HG03354 (cell line): ENCODE data around the gene ZSWIM6.

Experiments
- ATAC-seq: cut with Tn5 transposase; IDR thresholded peaks from one replicate; pipeline ENCODE4 v1.9.1; 2021; ENCODE audit warnings: mild to moderate bottlenecking; ENCODE audit not compliant: unreplicated experiment, poor library complexity, severe bottlenecking

ZSWIM6 gene

GRCh38 chr5:61570767-61571166, 238.7 kb downstream of the ZSWIM6 start:
- no peak for ATAC-seq

- no peak for ATAC-seq
Measured at GRCh38 chr5:61572959-61573358, 240.9 kb downstream of the ZSWIM6 start.

- ATAC-seq: no peak
Measured at GRCh38 chr5:61575103-61575502, 243.0 kb downstream of the ZSWIM6 start.

- no peak for ATAC-seq
Measured at GRCh38 chr5:61575581-61575980, 243.5 kb downstream of the ZSWIM6 start.

- no peak for ATAC-seq
Measured at GRCh38 chr5:61576556-61576955, 244.5 kb downstream of the ZSWIM6 start.

GRCh38 chr5:61578858-61579503, 246.9 kb downstream of the ZSWIM6 start:
- ATAC-seq: no peak

GRCh38 chr5:61582205-61582820, 250.3 kb downstream of the ZSWIM6 start:
- no peak for ATAC-seq

- ATAC-seq: no peak
Measured at GRCh38 chr5:61582887-61583286, 250.8 kb downstream of the ZSWIM6 start.

GRCh38 chr5:61586096-61587084, 254.3 kb downstream of the ZSWIM6 start:
- no peak for ATAC-seq

GRCh38 chr5:61587125-61587524, 255.1 kb downstream of the ZSWIM6 start:
- no peak for ATAC-seq

GRCh38 chr5:61588216-61588615, 256.2 kb downstream of the ZSWIM6 start:
- no peak for ATAC-seq

- ATAC-seq: no peak
Measured at GRCh38 chr5:61589946-61590345, 257.9 kb downstream of the ZSWIM6 start.

GRCh38 chr5:61590473-61590872, 258.4 kb downstream of the ZSWIM6 start:
- ATAC-seq: no peak

- no peak for ATAC-seq
Measured at GRCh38 chr5:61591859-61592258, 259.8 kb downstream of the ZSWIM6 start.

- ATAC-seq: no peak
Measured at GRCh38 chr5:61595426-61595825, 263.4 kb downstream of the ZSWIM6 start.
